ENCODE results near the gene ATP1A1.

The ATP1A1 gene

GRCh38 chr1:116345011-116345410, 28.0 kb upstream of the ATP1A1 start:
- DNase-seq (ENCODE audit: low read depth) = no peak

- no peak for DNase-seq (ENCODE audit: low read depth)
Measured at GRCh38 chr1:116345843-116346242, 27.2 kb upstream of the ATP1A1 start.

DNA sequence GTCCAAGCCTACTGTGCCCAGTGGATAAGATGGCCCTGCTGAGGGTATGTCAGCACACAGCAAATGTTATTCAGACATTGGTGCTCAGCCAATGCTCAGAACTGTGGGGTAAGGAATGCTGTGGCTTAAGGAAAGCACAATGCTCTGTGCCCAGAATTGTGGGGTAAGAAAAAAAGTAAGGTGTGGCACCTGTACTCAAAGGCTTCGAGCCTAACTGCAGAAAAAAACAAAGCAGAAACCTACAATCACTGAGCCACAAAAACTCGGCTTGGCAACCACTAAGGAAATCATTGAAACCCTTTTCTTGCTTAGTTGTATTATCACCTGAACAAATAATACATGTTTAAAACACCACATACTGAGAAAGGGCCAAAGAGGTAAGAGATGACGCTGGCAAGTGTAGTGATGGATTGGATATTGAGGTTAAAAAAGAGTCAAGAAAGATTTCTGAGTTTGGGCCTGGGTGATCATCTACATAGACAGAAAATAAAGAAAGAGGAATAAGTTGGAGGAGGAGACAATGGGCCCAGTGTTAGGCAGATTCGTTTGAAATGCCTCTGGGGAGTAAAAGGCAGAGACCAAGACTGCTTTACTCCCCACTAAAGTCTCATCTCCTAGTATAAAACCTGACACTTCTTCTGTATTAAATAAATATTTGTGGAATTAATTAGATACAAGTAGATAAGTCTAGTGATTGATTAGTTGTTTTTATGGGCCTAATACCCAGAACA, 25.9 kb upstream of the ATP1A1 start:
- DNase-seq (ENCODE audit: low read depth) = no peak

DNA sequence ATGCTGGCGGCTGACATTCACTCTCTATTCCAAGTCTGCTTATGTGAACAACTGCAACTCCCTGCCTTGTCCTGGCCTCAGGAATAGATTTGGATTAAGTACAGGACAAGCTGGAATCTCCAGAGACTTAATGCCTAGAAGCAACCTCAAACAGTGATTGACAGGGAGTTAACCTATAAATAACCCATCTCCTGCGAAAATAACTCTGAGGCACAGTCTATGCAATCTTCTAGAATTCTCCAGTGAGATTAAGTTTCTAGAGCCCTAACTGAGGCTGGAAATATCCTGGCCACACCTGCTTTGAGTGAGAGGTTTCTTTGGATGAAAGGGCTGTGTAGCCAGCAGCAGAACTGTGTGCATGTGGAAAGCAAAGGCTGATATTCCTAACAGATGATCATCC, 25.3 kb upstream of the ATP1A1 start:
- no peak for DNase-seq (ENCODE audit: low read depth)

GRCh38 chr1:116350097-116350645, 22.9 kb upstream of the ATP1A1 start:
- DNase-seq (ENCODE audit: low read depth) = no peak

DNA sequence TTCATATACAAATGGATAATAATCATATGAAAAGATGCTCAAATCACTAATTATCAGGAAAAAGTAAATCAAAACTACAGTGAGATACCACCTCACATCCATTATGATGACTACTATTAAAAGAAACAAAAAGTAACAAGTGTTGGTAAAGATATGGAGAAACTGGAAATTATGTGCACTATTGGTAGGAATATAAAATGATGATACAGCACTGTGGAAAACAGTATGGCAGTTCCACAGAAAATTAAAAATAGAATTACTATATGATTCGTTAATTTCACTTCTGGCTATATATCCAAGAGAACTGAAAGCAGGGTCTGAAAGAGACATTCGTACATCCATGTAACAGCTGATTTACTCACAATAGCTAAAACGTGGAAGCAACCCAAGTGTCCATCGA, 21.1 kb upstream of the ATP1A1 start:
- DNase-seq (ENCODE audit: low read depth) = no peak

- no peak for DNase-seq (ENCODE audit: low read depth)
Measured at GRCh38 chr1:116352349-116352813, 20.7 kb upstream of the ATP1A1 start.

- DNase-seq (ENCODE audit: low read depth) = no peak
Measured at GRCh38 chr1:116353155-116353554, 19.9 kb upstream of the ATP1A1 start.

DNA sequence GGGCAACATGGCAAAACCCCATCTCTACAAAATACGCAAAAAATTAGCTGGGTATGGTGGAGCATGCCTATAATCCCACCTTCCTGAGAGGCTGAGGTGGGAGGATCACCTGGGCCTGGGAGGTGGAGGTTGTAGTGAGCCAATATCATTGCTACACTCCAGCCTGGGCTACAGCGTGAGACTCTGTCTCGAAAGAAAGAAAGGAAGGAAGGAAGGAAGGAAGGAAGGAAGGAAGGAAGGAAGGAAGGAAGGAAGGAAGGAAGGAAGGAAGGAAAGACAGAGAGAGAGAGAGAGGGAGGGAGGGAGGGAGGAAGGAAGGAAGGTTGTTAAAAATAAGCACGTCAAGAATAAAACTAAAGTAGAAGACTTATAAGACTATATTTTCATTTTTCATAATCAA, 17.0 kb upstream of the ATP1A1 start:
- DNase-seq (ENCODE audit: low read depth) = no peak

DNA sequence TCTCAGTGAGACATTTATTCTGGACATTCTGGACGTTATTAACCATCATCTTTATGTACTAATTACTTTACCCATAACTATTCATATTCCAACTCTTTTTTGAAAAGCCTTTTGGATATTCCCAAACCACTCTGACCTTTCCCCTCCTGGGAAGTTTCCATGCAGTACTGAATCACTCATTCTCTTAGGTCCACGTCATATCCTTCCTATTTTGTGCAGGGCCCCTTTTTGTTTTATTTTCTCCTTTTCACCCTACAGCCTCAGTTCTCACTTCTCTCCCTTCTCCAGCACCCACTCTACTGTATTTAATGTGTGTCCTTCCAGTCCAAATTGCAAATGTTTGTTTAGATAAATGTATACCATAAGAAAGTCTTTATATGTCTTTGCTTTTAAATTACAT, 16.4 kb upstream of the ATP1A1 start:
- DNase-seq (ENCODE audit: low read depth) = no peak

- no peak for DNase-seq (ENCODE audit: low read depth)
Measured at GRCh38 chr1:116357487-116357886, 15.6 kb upstream of the ATP1A1 start.

- no peak for DNase-seq (ENCODE audit: low read depth)
Measured at GRCh38 chr1:116359060-116359830, 13.8 kb upstream of the ATP1A1 start.

DNA sequence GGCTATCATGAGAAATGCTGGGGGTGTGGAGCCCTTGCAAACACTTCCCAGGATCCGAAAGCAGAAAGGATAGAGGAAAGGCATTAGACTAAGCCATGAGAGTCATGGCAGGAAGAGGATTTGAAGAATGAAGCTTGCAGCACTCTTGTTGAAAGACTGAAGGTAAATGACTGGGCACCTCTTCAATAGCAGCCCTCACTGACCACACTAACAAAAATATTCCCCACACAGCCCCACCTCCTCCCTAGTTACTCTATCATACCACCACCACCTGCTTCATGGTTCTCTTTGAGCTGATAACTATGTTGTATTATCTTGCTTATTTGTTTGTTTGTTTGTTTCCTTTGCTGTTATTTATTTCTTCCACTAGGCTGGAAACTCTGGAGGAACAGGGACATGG, 13.2 kb upstream of the ATP1A1 start:
- DNase-seq (ENCODE audit: low read depth) = no peak

DNA sequence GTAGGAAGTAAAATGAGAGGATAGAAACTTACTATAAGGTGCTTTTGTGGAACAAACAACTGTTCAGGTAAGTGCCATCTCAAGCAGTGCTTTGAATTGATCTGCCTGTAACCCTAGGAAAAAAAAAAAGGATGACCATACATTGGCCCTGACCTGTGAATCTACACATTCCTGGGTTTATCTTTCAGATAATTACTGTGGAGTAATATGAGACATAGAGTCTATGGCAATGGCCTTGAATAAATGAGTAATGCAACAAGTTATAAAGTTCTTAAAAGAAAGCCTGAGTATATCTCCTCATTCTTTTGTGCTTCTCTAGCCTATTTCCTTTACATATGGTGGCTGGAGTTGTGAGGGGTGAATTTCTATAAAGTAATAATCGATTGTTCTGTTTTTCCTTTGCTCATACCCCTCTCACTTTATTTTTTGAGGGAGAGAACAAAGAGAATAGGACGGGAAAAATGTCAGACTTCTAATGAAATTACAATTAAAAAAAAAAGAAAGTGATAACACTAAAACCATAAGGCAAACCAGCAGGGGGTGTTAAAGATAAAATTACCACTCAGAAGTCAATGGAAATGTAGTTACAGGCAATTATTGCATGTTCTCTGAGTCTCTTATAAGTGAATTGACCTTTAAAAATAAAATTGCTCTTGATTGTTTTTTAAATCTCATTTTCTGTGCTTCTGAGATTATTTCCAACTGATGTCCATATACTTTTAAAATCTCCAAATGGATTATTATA, 12.4 kb upstream of the ATP1A1 start:
- no peak for DNase-seq (ENCODE audit: low read depth)

DNA sequence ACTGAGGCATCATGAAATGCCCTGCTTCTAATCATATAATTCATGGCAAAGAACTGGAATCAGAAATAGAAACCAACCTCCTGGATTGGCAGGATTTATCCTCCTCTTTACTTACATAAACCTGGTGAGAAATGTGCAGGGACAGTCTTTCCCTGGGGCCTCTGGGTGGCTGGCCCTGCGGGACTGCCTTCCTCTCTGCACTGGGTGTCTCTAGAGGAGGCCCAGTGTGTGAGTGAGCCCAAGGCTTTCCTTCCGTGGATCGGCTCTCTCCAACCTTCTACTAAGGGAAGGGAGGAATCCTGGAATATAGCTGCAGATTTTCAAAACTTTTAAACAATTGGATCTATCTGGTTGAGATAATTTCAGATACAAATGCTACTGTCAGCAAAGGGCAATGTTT, 11.4 kb upstream of the ATP1A1 start:
- DNase-seq (ENCODE audit: low read depth) = no peak

- no peak for DNase-seq (ENCODE audit: low read depth)
Measured at GRCh38 chr1:116362050-116362449, 11.0 kb upstream of the ATP1A1 start.

- no peak for DNase-seq (ENCODE audit: low read depth)
Measured at GRCh38 chr1:116365353-116365780, 7.7 kb upstream of the ATP1A1 start.

DNA sequence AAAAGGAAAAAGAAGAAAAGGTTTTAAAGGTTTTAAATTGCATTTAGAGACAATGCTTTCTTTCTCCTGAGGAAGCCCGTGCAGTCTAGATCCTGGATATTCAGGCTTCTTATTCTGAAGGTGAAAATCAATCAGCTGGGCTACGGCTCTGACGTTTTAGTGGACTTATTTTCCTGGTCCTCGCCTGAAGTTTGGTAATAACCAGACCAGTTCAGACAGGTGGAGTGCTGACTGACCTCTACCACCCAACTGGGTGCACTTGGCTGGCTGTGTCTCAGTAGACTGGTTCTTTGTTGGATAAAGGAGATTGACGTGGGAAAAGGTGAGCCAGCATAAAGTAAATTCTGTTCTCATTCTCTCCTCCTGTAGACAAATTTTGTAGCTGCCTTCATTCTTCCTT, 7.2 kb upstream of the ATP1A1 start:
- no peak for DNase-seq (ENCODE audit: low read depth)

DNA sequence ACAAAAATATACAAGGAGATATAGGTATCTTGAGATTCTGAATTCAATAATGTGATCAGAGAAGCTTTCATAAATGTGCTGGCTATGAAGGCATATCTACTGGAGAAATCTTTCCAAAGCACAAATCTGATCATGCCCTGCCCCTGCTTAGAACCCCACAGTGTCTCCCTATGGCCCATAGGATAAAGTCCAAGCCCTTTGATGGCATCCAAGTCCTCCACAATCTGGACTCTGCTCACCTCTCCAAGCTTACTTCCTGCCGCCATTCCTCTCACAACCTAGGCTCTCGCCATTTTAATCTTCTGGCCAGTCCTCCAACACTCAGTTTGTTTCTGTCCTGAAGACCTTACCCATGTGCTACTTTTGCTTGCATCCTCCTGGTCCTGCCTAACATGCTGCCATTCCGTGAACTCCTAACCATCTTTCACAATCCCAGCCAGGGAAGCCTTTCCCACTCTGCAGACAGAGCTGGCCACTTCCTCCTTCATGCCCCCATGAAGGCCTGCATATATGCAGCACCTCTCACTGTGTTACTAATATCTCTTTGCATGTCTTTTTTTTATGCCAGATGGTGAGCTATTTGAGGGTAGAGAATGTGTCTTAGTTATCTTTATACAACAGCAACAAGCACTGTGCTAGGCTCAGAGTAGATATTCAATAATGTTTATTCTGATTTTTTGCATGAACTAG, 5.6 kb upstream of the ATP1A1 start:
- DNase-seq (ENCODE audit: low read depth) = no peak

DNA sequence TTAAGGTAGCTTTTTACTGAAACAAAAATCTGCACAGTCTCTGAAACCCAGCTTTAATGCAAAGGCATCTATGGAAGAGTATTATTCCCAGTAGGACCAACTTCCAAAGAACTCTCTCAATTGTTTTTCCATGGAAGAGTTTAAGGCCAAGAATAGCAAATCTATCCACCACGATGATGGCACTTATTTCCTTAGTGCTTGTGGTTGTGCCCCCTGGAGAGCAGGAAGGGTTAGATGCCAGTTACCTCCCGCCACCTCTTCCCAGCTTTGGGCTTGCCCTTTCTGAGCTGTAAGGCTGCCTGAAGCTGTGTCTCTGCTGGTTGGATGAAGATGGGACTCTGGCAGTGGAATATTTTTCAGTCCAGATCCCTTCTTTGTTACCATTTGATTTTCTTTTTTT, 4.8 kb upstream of the ATP1A1 start:
- no peak for DNase-seq (ENCODE audit: low read depth)

DNA sequence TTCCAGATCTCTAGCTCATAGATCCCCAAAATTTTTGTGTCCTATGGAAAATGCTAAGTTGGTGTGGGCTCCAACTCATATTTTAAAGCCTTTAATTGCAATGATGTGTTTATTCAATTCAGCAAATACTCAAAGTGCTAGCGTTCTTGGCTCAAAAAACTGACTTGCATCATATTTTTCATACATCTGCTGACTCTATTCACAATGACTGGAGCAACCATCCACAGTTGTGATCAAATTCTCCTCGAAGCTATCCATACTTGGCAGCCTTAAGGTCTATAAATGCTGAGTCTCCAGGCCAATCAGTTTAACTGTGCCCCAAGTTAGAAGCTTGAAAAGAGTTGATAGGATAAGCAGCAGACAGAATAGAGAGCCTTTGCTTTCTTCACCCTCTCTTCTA, 2.9 kb upstream of the ATP1A1 start:
- no peak for DNase-seq (ENCODE audit: low read depth)

GRCh38 chr1:116371752-116372151, 1.3 kb upstream of the ATP1A1 start:
- DNase-seq (ENCODE audit: low read depth) = no peak

Measured in activated T-cell treated with anti-CD3 and anti-CD28 coated beads for 48 hours (primary cell).